WTC11 (cell line): Measurements from ENCODE around the gene KRTAP4-7.

Source experiments
- CTCF ChIP-seq: fragments of 200-600 bp; IDR thresholded peaks from 2 replicates; pipeline ENCODE4 v1.8.0; 2022; ENCODE audit warnings: antibody characterized with exemption
- PRDM15 ChIP-seq: sonication (generic); formaldehyde crosslinking; IDR thresholded peaks from 2 replicates; pipeline ENCODE4 v1.8.0; 2022; ENCODE audit warnings: missing genetic modification reagents
- PREB ChIP-seq: sonication (generic); formaldehyde crosslinking; IDR thresholded peaks from 2 replicates; pipeline ENCODE4 v1.8.1; 2022; ENCODE audit warnings: mild to moderate bottlenecking, missing genetic modification reagents, moderate library complexity, borderline replicate concordance
- TCF7 ChIP-seq: sonication (generic); formaldehyde crosslinking; IDR thresholded peaks from 2 replicates; pipeline ENCODE4 v1.8.0; 2022; ENCODE audit warnings: mild to moderate bottlenecking, low read depth, missing genetic modification reagents, moderate library complexity
- TEAD4 ChIP-seq: sonication (generic); formaldehyde crosslinking; IDR thresholded peaks from 2 replicates; pipeline ENCODE4 v1.8.0; 2022; ENCODE audit warnings: mild to moderate bottlenecking, missing genetic modification reagents
- TP53 ChIP-seq: sonication (generic); formaldehyde crosslinking; IDR thresholded peaks from 2 replicates; pipeline ENCODE4 v1.8.1; 2023; ENCODE audit warnings: mild to moderate bottlenecking, missing genetic modification reagents
- ZSCAN18 ChIP-seq: fragments of 250-450 bp; sonication (Bioruptor Pico); IDR thresholded peaks from 2 replicates; pipeline ENCODE4 v2.1.2; 2022; ENCODE audit warnings: mild to moderate bottlenecking, moderate library complexity

- no peak for TF ChIP-seq ZSCAN18 (CRISPR knock-in tag)
- no peak for TF ChIP-seq CTCF
- TF ChIP-seq PRDM15 = no peak
- TF ChIP-seq TEAD4 (CRISPR knock-in tag) = no peak
- TF ChIP-seq TP53 (CRISPR knock-in tag) = no peak
- TF ChIP-seq PREB = no peak
- no peak for TF ChIP-seq TCF7
Observed at GRCh38 chr17:41131979-41132378, 48.0 kb downstream of the KRTAP4-7 start.
